HepG2 (cell line): ENCODE measurements around the gene IMMT.

Experiments
- CREB1 ChIP-seq, 2 experiments: fragments of 450-650 bp in 1 of 2; IDR thresholded peaks; 2 replicates each; pipeline ENCODE4 v1.6.1; 2016 to 2017; ENCODE audit warnings: control low read depth in 1 of 2, mild to moderate bottlenecking in 1 of 2, missing compliant biosample characterization in 1 of 2, missing genetic modification characterization in 1 of 2
- HNF4G ChIP-seq, 2 experiments: sonication (generic) in 1 of 2; formaldehyde crosslinking in 1 of 2; IDR thresholded peaks; 2 replicates each; pipeline versions ENCODE4 v1.4.0 to v1.6.1; 2011 to 2020; ENCODE audit warnings: borderline replicate concordance in 2 of 2, low read depth in 2 of 2, mild to moderate bottlenecking in 2 of 2, low read length in 1 of 2, missing genetic modification reagents in 1 of 2, moderate library complexity in 1 of 2
- POLR2A ChIP-seq, 2 experiments: IDR thresholded peaks; 2 replicates each; pipeline ENCODE4 v1.6.1; 2011; ENCODE audit warnings: low read depth in 2 of 2, low read length in 2 of 2, mild to moderate bottlenecking in 1 of 2, moderate library complexity in 1 of 2; ENCODE audit not compliant: insufficient read depth in 1 of 2

GRCh38 chr2:86219896-86220295 is 24.6 kb upstream of the IMMT start:
- TF ChIP-seq CREB1 (IDR thresholded peaks at IDR 0.05) (no peak), CREB1 (CRISPR knock-in tag; IDR thresholded peaks at IDR 0.05) (no peak), HNF4G (IDR thresholded peaks at IDR 0.05; ENCODE audit: borderline replicate concordance, low read depth, low read length) (no peak), HNF4G (CRISPR knock-in tag; IDR thresholded peaks at IDR 0.05; ENCODE audit: borderline replicate concordance, low read depth) (no peak), POLR2A (IDR thresholded peaks at IDR 0.05; ENCODE audit: insufficient read depth in 1 of 2, low read depth in 2 of 2, low read length in 2 of 2) (no peak)
